Measurements from ENCODE around the gene TELO2. TPM values are rescaled to one million over a fixed set of nuclear protein-coding genes. Genes with fewer than 3 reads are reported as not detected.

The TELO2 gene
- polyA plus RNA-seq (2013), result 17.7 and 19.2 TPM in 2 replicates

DNA sequence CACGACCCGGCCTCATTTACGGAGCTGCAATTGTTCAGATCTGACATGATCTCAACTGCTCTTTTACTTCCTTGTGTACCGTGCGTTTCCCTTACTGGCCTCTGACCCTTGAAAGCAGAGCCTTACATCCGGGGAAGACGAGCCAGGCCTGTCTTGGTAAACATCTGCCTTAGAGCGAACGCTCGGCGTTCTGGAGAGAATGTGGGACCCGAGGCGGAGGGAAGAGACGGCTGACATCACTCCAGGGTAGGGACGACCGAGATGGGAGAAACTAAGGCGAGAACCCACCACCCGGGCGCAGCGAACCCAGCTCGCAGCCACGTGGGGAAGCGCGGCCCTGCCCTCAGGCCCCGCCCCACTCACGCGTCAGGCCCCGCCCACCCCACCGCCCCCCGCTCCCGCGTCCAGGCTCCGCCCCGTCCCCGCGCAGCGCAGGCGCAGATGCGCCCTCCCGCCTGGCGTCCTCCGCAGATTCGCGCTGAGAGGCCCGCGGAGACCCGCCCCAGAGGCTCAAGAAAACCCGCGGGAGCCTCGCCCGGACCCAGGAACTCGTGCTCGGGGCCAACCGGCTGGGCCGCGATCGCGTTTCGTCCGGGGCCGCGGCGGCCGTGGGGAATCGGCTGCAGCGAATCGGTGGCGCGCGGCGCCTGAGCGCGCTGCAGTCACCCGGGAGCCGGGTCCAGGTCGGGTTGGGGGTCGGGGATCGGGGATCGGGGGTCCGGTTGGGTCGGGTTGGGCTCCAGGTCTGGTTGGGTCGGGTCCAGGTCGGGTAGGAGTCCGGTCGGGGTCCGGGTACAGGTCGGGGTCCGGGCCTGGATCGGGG is at the start of gene TELO2:
Gene TELO2 (plus strand): TSS at position 438 of the 823 bp plus-strand sequence. CDS start 922 bp downstream, outside the sequence.
- Histone ChIP-seq H3K4me1 (ENCODE audit: control insufficient read depth in 1 of 2, insufficient read depth in 2 of 2, low read length in 2 of 2) (peaks cover 10 to 13% of the 10 kb centered on the region in 2 experiments), H3K27me3 (ENCODE audit: insufficient read depth, low read length) (no peaks in the 10 kb centered on the region), H3K27ac (ENCODE audit: low read depth, low read length) (peak within 1 kb of the TSS; percentile 54), H2BK120ac (ENCODE audit: insufficient read depth, low read length, poor library complexity) (peak within 1 kb of the TSS; percentile 79), H3K9ac (ENCODE audit: low read length) (peak within 1 kb of the TSS; percentile 90), H3K36me3 (ENCODE audit: control insufficient read depth in 1 of 2, insufficient read depth in 2 of 2, low read length in 2 of 2) (peaks cover 36 to 37% of the 10 kb centered on the region in 2 experiments), H3K79me2 (ENCODE audit: control insufficient read depth, insufficient read depth, low read length, poor library complexity) (peaks cover 6% of the 10 kb centered on the region), H3K4ac (ENCODE audit: low read depth, low read length) (peak within 1 kb of the TSS; percentile 80), H3K14ac (ENCODE audit: low read length) (peak within 1 kb of the TSS; percentile 77), H2BK12ac (ENCODE audit: low read length) (no peak within 1 kb of the TSS), H3K79me1 (ENCODE audit: low read length) (peaks cover 10% of the 10 kb centered on the region), H4K91ac (ENCODE audit: low read depth, low read length) (peak within 1 kb of the TSS; percentile 75), H3K18ac (ENCODE audit: low read length) (peak within 1 kb of the TSS; percentile 59), H2AFZ (ENCODE audit: insufficient read depth, low read length, poor library complexity) (peak within 1 kb of the TSS; percentile 74), H4K12ac (ENCODE audit: low read depth, low read length) (peak within 1 kb of the TSS; percentile 91), H2AK5ac (ENCODE audit: low read length) (peak within 1 kb of the TSS; percentile 77), H3K4me2 (ENCODE audit: low read length) (peak within 1 kb of the TSS; percentile 99), H3K4me3 (ENCODE audit: low read depth, low read length) (peak within 1 kb of the TSS; percentile 87), H4K8ac (ENCODE audit: low read depth, low read length) (peak within 1 kb of the TSS; percentile 91), H3K23ac (ENCODE audit: low read length) (peak within 1 kb of the TSS; percentile 34), H2BK5ac (ENCODE audit: low read depth, low read length, poor library complexity) (peak within 1 kb of the TSS; percentile 87), H3K9me3 (ENCODE audit: insufficient read depth, low read depth, low read length) (no peaks in the 10 kb centered on the region)
- no CpG with 5 or more reads among the region's 89 CpGs for WGBS (ENCODE audit: extremely low coverage, insufficient coverage, insufficient read length)
- DNase-seq, result peak; percentile 70 to 92

DNA sequence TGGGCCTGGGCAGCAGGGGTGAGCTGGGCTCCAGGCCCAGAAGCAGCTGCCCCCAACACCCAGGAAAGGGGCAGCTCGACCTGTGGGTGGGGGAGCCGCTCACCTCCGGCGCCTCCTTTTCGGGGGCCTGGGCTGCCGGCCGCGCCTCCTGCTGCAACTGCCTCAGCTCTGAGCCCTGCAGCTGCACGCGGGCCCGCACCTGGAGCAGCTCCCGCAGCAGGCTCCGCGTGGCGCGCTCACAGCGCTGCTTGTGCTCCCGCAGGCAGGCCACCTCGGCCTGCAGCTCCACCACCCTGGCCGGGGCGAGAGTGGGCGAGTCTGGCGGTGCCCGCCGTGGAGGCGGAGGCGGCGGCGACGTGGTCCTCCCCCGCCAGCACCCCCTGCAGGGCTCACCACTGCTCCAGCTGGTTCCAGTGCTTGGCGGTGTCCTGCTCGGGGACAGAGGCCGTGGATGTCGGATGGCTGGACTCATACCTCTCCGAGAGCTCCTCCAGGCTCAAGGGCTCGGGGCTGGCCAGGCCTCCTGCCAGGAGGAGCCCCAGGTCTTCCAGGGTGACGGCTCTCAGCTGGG is 49.7 kb upstream of the TELO2 start:
- Histone ChIP-seq H4K12ac (ENCODE audit: low read depth, low read length) (no peak overlapping the region), H3K27ac (ENCODE audit: low read depth, low read length) (no peak overlapping the region), H3K79me1 (ENCODE audit: low read length) (no peaks in the 10 kb centered on the region), H3K27me3 (ENCODE audit: insufficient read depth, low read length) (no peaks in the 10 kb centered on the region), H3K18ac (ENCODE audit: low read length) (no peak overlapping the region), H3K14ac (ENCODE audit: low read length) (no peak overlapping the region), H3K9ac (ENCODE audit: low read length) (no peak overlapping the region), H3K4me1 (ENCODE audit: control insufficient read depth in 1 of 2, insufficient read depth in 2 of 2, low read length in 2 of 2) (no peaks in the 10 kb centered on the region), H4K8ac (ENCODE audit: low read depth, low read length) (no peak overlapping the region), H2AK5ac (ENCODE audit: low read length) (no peak overlapping the region), H2BK12ac (ENCODE audit: low read length) (no peak overlapping the region), H3K9me3 (ENCODE audit: insufficient read depth, low read depth, low read length) (peaks cover 4% of the 10 kb centered on the region), H3K23ac (ENCODE audit: low read length) (no peak overlapping the region), H4K91ac (ENCODE audit: low read depth, low read length) (no peak overlapping the region), H2BK120ac (ENCODE audit: insufficient read depth, low read length, poor library complexity) (no peak overlapping the region), H3K4me3 (ENCODE audit: low read depth, low read length) (no peak overlapping the region), H2AFZ (ENCODE audit: insufficient read depth, low read length, poor library complexity) (no peak overlapping the region), H3K36me3 (ENCODE audit: control insufficient read depth in 1 of 2, insufficient read depth in 2 of 2, low read length in 2 of 2) (peaks cover 28 to 30% of the 10 kb centered on the region in 2 experiments), H3K4me2 (ENCODE audit: low read length) (no peak overlapping the region), H3K79me2 (ENCODE audit: control insufficient read depth, insufficient read depth, low read length, poor library complexity) (no peaks in the 10 kb centered on the region), H3K4ac (ENCODE audit: low read depth, low read length) (no peak overlapping the region), H2BK5ac (ENCODE audit: low read depth, low read length, poor library complexity) (no peak overlapping the region)
- WGBS (ENCODE audit: extremely low coverage, insufficient coverage, insufficient read length), result no CpG with 5 or more reads among the region's 38 CpGs
- DNase-seq, result peak in 1 of 2 donors; percentile 19

DNA sequence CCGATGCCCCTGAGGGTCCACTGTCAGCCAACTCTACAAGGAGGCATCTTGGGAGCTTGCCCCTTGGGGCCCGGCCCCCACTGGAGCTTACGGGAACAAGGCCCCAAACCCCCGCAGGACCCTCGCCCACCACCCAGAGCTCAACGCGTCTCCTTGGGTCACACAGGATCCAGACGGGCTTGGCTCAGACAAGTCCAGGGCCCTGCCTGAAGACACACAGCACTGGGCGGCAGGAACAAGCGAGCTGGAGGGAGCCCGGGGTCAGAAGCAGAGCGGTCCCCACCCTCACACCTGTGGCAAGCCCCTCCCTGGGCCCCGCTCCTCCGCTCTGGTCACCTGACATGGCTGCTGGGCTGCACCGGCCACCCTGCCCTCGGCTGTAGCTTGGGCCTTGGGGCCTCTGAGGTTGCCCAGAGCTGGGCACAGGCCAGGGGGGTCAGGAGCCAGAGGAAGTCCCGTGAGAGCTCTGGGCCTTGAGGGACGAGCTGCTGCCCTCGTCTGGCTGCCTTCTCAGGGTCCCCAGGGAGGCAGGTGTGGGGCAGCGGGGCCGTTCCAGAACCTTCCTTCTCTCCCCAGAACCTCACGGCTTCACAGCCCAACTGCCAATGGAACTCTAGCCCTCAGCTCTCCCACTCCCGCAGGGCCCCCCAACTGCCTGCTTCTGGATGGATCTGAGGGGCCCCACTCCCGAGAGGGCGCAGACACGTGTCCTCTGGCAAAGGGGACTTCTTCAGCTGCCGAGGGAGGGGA is 49.0 kb upstream of the TELO2 start, which contains the start of gene CCDC154:
Gene CCDC154 (minus strand): TSS at position 577 of the 750 bp plus-strand sequence. CDS start 234 bp downstream, at position 343.
- Histone ChIP-seq H3K79me2 (ENCODE audit: control insufficient read depth, insufficient read depth, low read length, poor library complexity) (no peaks in the 10 kb centered on the region), H3K27ac (ENCODE audit: low read depth, low read length) (no peak within 1 kb of the TSS), H3K18ac (ENCODE audit: low read length) (no peak within 1 kb of the TSS), H3K4me2 (ENCODE audit: low read length) (no peak within 1 kb of the TSS), H3K36me3 (ENCODE audit: control insufficient read depth in 1 of 2, insufficient read depth in 2 of 2, low read length in 2 of 2) (peaks cover 34 to 37% of the 10 kb centered on the region in 2 experiments), H3K14ac (ENCODE audit: low read length) (no peak within 1 kb of the TSS), H3K4me1 (ENCODE audit: control insufficient read depth in 1 of 2, insufficient read depth in 2 of 2, low read length in 2 of 2) (no peaks in the 10 kb centered on the region), H4K91ac (ENCODE audit: low read depth, low read length) (no peak within 1 kb of the TSS), H3K79me1 (ENCODE audit: low read length) (no peaks in the 10 kb centered on the region), H3K23ac (ENCODE audit: low read length) (no peak within 1 kb of the TSS), H2AK5ac (ENCODE audit: low read length) (no peak within 1 kb of the TSS), H3K4me3 (ENCODE audit: low read depth, low read length) (no peak within 1 kb of the TSS), H4K8ac (ENCODE audit: low read depth, low read length) (no peak within 1 kb of the TSS), H2BK120ac (ENCODE audit: insufficient read depth, low read length, poor library complexity) (no peak within 1 kb of the TSS), H2BK5ac (ENCODE audit: low read depth, low read length, poor library complexity) (no peak within 1 kb of the TSS), H3K27me3 (ENCODE audit: insufficient read depth, low read length) (no peaks in the 10 kb centered on the region), H4K12ac (ENCODE audit: low read depth, low read length) (no peak within 1 kb of the TSS), H3K9ac (ENCODE audit: low read length) (no peak within 1 kb of the TSS), H3K4ac (ENCODE audit: low read depth, low read length) (no peak within 1 kb of the TSS), H3K9me3 (ENCODE audit: insufficient read depth, low read depth, low read length) (peaks cover 4% of the 10 kb centered on the region), H2BK12ac (ENCODE audit: low read length) (no peak within 1 kb of the TSS), H2AFZ (ENCODE audit: insufficient read depth, low read length, poor library complexity) (no peak within 1 kb of the TSS)
- DNase-seq, result no peak
- no CpG with 5 or more reads among the region's 27 CpGs for WGBS (ENCODE audit: extremely low coverage, insufficient coverage, insufficient read length)

DNA sequence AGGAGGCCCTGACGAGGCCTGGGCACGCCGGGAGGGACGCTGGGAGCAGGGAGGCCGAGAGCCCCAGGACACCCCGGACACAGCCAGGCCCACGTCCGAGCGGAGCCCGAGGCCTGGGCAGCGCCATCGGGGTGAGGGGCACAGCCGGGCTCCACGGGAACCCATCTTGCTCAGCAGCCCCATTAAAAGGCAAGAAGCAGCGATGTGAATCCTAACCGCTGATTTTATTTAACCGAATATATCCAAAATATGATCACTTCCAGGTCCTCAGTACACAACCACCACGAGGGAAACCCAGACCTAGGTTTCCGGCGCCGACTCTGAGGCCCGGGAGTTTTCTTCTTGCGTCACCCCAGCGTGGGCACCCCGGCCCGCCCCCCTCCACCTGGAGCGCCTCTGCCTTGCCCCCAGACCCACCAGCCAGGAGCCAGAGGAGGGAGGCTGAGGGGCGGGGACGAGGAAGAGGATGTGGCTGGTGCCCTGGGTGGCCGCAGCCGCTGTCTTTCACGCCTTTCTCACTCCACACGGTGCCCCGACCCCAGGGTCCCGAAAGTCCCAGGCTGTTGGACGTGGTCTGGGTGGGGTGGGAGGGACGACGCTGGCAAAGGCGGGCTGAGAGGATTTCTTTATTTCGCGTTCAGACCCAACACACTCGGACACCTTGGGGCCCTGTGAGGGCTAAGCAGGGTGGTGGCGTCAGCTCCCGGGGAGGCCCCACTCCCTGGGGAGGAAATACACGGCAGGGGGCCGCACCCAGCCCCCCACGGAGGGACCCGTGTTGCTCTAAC is 48.2 kb upstream of the TELO2 start:
- Histone ChIP-seq H3K27me3 (ENCODE audit: insufficient read depth, low read length) (no peaks in the 10 kb centered on the region), H3K4me1 (ENCODE audit: control insufficient read depth in 1 of 2, insufficient read depth in 2 of 2, low read length in 2 of 2) (no peaks in the 10 kb centered on the region)

More for the DNA sequence above, 48.2 kb upstream of the TELO2 start:
- no peak for DNase-seq
- Histone ChIP-seq H4K91ac (ENCODE audit: low read depth, low read length) (no peak overlapping the region), H3K4me2 (ENCODE audit: low read length) (no peak overlapping the region), H3K14ac (ENCODE audit: low read length) (no peak overlapping the region), H3K36me3 (ENCODE audit: control insufficient read depth in 1 of 2, insufficient read depth in 2 of 2, low read length in 2 of 2) (peaks cover 42 to 44% of the 10 kb centered on the region in 2 experiments), H3K9me3 (ENCODE audit: insufficient read depth, low read depth, low read length) (peaks cover 6% of the 10 kb centered on the region), H2AFZ (ENCODE audit: insufficient read depth, low read length, poor library complexity) (no peak overlapping the region), H3K79me2 (ENCODE audit: control insufficient read depth, insufficient read depth, low read length, poor library complexity) (no peaks in the 10 kb centered on the region), H3K4me3 (ENCODE audit: low read depth, low read length) (no peak overlapping the region), H2AK5ac (ENCODE audit: low read length) (no peak overlapping the region), H3K18ac (ENCODE audit: low read length) (no peak overlapping the region), H3K9ac (ENCODE audit: low read length) (no peak overlapping the region), H3K27ac (ENCODE audit: low read depth, low read length) (no peak overlapping the region), H3K79me1 (ENCODE audit: low read length) (no peaks in the 10 kb centered on the region), H4K8ac (ENCODE audit: low read depth, low read length) (no peak overlapping the region), H2BK5ac (ENCODE audit: low read depth, low read length, poor library complexity) (no peak overlapping the region), H4K12ac (ENCODE audit: low read depth, low read length) (no peak overlapping the region), H3K23ac (ENCODE audit: low read length) (no peak overlapping the region), H3K4ac (ENCODE audit: low read depth, low read length) (no peak overlapping the region), H2BK12ac (ENCODE audit: low read length) (no peak overlapping the region), H2BK120ac (ENCODE audit: insufficient read depth, low read length, poor library complexity) (no peak overlapping the region)
- WGBS (ENCODE audit: extremely low coverage, insufficient coverage, insufficient read length), result no CpG with 5 or more reads among the region's 48 CpGs
